ENCODE measurements around the gene EDA2R. TPM values are rescaled to one million over a fixed set of nuclear protein-coding genes. Genes with fewer than 3 reads are reported as not detected.

EDA2R gene
- total and polyA plus RNA-seq, 4 donors = 0.75 to 7.2 (median 6.1) TPM

GRCh38 chrX:66602381-66602938 lies 36.4 kb downstream of the EDA2R start:
- WGBS, 2 donors = 50 to 82% methylated on average over 1 of the region's 1 CpG
- Histone ChIP-seq H3K36me3 (ENCODE audit: control insufficient read depth in 1 of 2, insufficient read depth in 2 of 2, low read length in 1 of 2) (peaks cover 5 to 17% of the 10 kb centered on the region in 2 donors), H3K9me3 (ENCODE audit: control insufficient read depth, low read length) (peaks cover 4% of the 10 kb centered on the region), H3K4me1 (ENCODE audit: control insufficient read depth in 1 of 2, insufficient read depth in 2 of 2, low read length in 2 of 2) (no peaks in the 10 kb centered on the region), H3K4me3 (ENCODE audit: low read length in 2 of 2) (no peak overlapping the region), H3K27ac (ENCODE audit: low read depth in 1 of 2, low read length in 2 of 2) (no peak overlapping the region), H3K27me3 (ENCODE audit: control insufficient read depth in 1 of 2, insufficient read depth in 2 of 2, low read length in 1 of 2) (no peaks in the 10 kb centered on the region)
- ATAC-seq (ENCODE audit: low FRiP score) (no peak), DNase-seq (no peak)
- intact Hi-C loops (cut with DNase I) = no loop called here

GRCh38 chrX:66601522-66601921 lies 37.4 kb downstream of the EDA2R start:
- no peaks in the 10 kb centered on the region for H3K27me3 ChIP-seq (ENCODE audit: control insufficient read depth in 1 of 2, insufficient read depth in 2 of 2, low read length in 1 of 2)
- no peak overlapping the region for H3K27ac ChIP-seq (ENCODE audit: low read depth in 1 of 2, low read length in 2 of 2)
- H3K4me3 ChIP-seq (ENCODE audit: low read length in 2 of 2) = no peak overlapping the region
- ATAC-seq (ENCODE audit: low FRiP score) = no peak
- peaks cover 5% of the 10 kb centered on the region for H3K9me3 ChIP-seq (ENCODE audit: control insufficient read depth, low read length)
- peaks cover 5 to 17% of the 10 kb centered on the region in 2 donors for H3K36me3 ChIP-seq (ENCODE audit: control insufficient read depth in 1 of 2, insufficient read depth in 2 of 2, low read length in 1 of 2)
- no peak for DNase-seq
- intact Hi-C loops (cut with DNase I) = no loop called here
- H3K4me1 ChIP-seq (ENCODE audit: control insufficient read depth in 1 of 2, insufficient read depth in 2 of 2, low read length in 2 of 2) = no peaks in the 10 kb centered on the region

GRCh38 chrX:66579219-66579618 lies 59.7 kb downstream of the EDA2R start:
- WGBS, 2 donors = 38 to 57% methylated on average over 1 of the region's 1 CpG
- no peak overlapping the region for H3K4me3 ChIP-seq (ENCODE audit: low read length in 2 of 2)
- no peaks in the 10 kb centered on the region for H3K4me1 ChIP-seq (ENCODE audit: control insufficient read depth in 1 of 2, insufficient read depth in 2 of 2, low read length in 2 of 2)
- DNase-seq (no peak), ATAC-seq (ENCODE audit: low FRiP score) (no peak)
- H3K27me3 ChIP-seq (ENCODE audit: control insufficient read depth in 1 of 2, insufficient read depth in 2 of 2, low read length in 1 of 2) = no peaks in the 10 kb centered on the region
- H3K9me3 ChIP-seq (ENCODE audit: control insufficient read depth, low read length) = no peaks in the 10 kb centered on the region
- intact Hi-C loops (cut with DNase I) = no loop called here
- no peak overlapping the region for H3K27ac ChIP-seq (ENCODE audit: low read depth in 1 of 2, low read length in 2 of 2)
- no peaks in the 10 kb centered on the region for H3K36me3 ChIP-seq (ENCODE audit: control insufficient read depth in 1 of 2, insufficient read depth in 2 of 2, low read length in 1 of 2)

- Histone ChIP-seq H3K36me3 (ENCODE audit: control insufficient read depth in 1 of 2, insufficient read depth in 2 of 2, low read length in 1 of 2) (no peaks in the 10 kb centered on the region), H3K27me3 (ENCODE audit: control insufficient read depth in 1 of 2, insufficient read depth in 2 of 2, low read length in 1 of 2) (no peaks in the 10 kb centered on the region), H3K9me3 (ENCODE audit: control insufficient read depth, low read length) (no peaks in the 10 kb centered on the region), H3K4me1 (ENCODE audit: control insufficient read depth in 1 of 2, insufficient read depth in 2 of 2, low read length in 2 of 2) (no peaks in the 10 kb centered on the region), H3K27ac (ENCODE audit: low read depth in 1 of 2, low read length in 2 of 2) (no peak overlapping the region), H3K4me3 (ENCODE audit: low read length in 2 of 2) (no peak overlapping the region)
- ATAC-seq (ENCODE audit: low FRiP score) = no peak
- intact Hi-C loops (cut with DNase I) = no loop called here
- no peak for DNase-seq
Observed at GRCh38 chrX:66553973-66554372, 84.9 kb downstream of the EDA2R start.

- ATAC-seq (ENCODE audit: low FRiP score) = no peak
- intact Hi-C loops (cut with DNase I) = no loop called here
Observed at GRCh38 chrX:66547847-66548369, 91.0 kb downstream of the EDA2R start.

More at GRCh38 chrX:66547847-66548369, 91.0 kb downstream of the EDA2R start:
- no peaks in the 10 kb centered on the region for H3K9me3 ChIP-seq (ENCODE audit: control insufficient read depth, low read length)
- H3K36me3 ChIP-seq (ENCODE audit: control insufficient read depth in 1 of 2, insufficient read depth in 2 of 2, low read length in 1 of 2) = no peaks in the 10 kb centered on the region
- DNase-seq = no peak
- no peak overlapping the region for H3K4me3 ChIP-seq (ENCODE audit: low read length in 2 of 2)
- no peaks in the 10 kb centered on the region for H3K27me3 ChIP-seq (ENCODE audit: control insufficient read depth in 1 of 2, insufficient read depth in 2 of 2, low read length in 1 of 2)
- H3K27ac ChIP-seq (ENCODE audit: low read depth in 1 of 2, low read length in 2 of 2) = no peak overlapping the region
- no peaks in the 10 kb centered on the region for H3K4me1 ChIP-seq (ENCODE audit: control insufficient read depth in 1 of 2, insufficient read depth in 2 of 2, low read length in 2 of 2)
